ENCODE results near the gene BRPF1. TPM values are rescaled to one million over a fixed set of nuclear protein-coding genes. Genes with fewer than 3 reads are reported as not detected.

The BRPF1 gene
- polyA plus RNA-seq, 1 experiment = 5.7 TPM

- H3K27ac ChIP-seq (ENCODE audit: low read depth, low read length) = no peak overlapping the region
- no peaks in the 10 kb centered on the region for H3K9me3 ChIP-seq (ENCODE audit: control insufficient read depth, insufficient read depth, low read length)
- no peak for TF ChIP-seq CTCF (IDR thresholded peaks at IDR 0.05; ENCODE audit: low read depth, low read length)
- CTCF ChIA-PET = no interaction called here
- POLR2A ChIA-PET = interaction anchor here (0.6 kb wide), 1 partner anchor 26 kb away, joined by 3 read pairs; no protein-coding TSS in a partner anchor
- no peak overlapping the region for H3K4me3 ChIP-seq (ENCODE audit: low read depth, low read length)
- H3K27me3 ChIP-seq (ENCODE audit: control insufficient read depth, insufficient read depth, low read length) = no peaks in the 10 kb centered on the region
- no peak for DNase-seq (ENCODE audit: low read depth, low spot score)
Measured at GRCh38 chr3:9762871-9763270, 31.3 kb downstream of the BRPF1 start.

GRCh38 chr3:9765865-9766264 is 34.3 kb downstream of the BRPF1 start:
- no peak overlapping the region for H3K4me3 ChIP-seq (ENCODE audit: low read depth, low read length)
- ChIA-PET POLR2A (interaction anchor here (1.2 kb wide), 1 partner anchor 27 kb away, joined by 3 read pairs; the partner anchor contains the start of gene ARPC4), CTCF (no interaction called here)
- no peaks in the 10 kb centered on the region for H3K9me3 ChIP-seq (ENCODE audit: control insufficient read depth, insufficient read depth, low read length)
- no peak overlapping the region for H3K27ac ChIP-seq (ENCODE audit: low read depth, low read length)
- H3K27me3 ChIP-seq (ENCODE audit: control insufficient read depth, insufficient read depth, low read length) = no peaks in the 10 kb centered on the region
- TF ChIP-seq CTCF (IDR thresholded peaks at IDR 0.05; ENCODE audit: low read depth, low read length) = no peak
- no peak for DNase-seq (ENCODE audit: low read depth, low spot score)

GRCh38 chr3:9767418-9767817 is 35.9 kb downstream of the BRPF1 start:
- no peak for DNase-seq (ENCODE audit: low read depth, low spot score)
- ChIA-PET CTCF (interaction anchor here (1.1 kb wide), 1 partner anchor 35 kb away, joined by 4 read pairs; no protein-coding TSS in a partner anchor), POLR2A (interaction anchor here (0.6 kb wide), 1 partner anchor 348 kb away, joined by 5 read pairs; no protein-coding TSS in a partner anchor)
- no peak overlapping the region for H3K27ac ChIP-seq (ENCODE audit: low read depth, low read length)
- H3K9me3 ChIP-seq (ENCODE audit: control insufficient read depth, insufficient read depth, low read length) = no peaks in the 10 kb centered on the region
- no peaks in the 10 kb centered on the region for H3K27me3 ChIP-seq (ENCODE audit: control insufficient read depth, insufficient read depth, low read length)
- H3K4me3 ChIP-seq (ENCODE audit: low read depth, low read length) = no peak overlapping the region
- no peak for TF ChIP-seq CTCF (IDR thresholded peaks at IDR 0.05; ENCODE audit: low read depth, low read length)

- no peak overlapping the region for H3K27ac ChIP-seq (ENCODE audit: low read depth, low read length)
- DNase-seq (ENCODE audit: low read depth, low spot score) = no peak
- no peaks in the 10 kb centered on the region for H3K9me3 ChIP-seq (ENCODE audit: control insufficient read depth, insufficient read depth, low read length)
- CTCF ChIA-PET = interaction anchor here (1.0 kb wide), 1 partner anchor 52 kb away, joined by 3 read pairs; no protein-coding TSS in a partner anchor
- H3K4me3 ChIP-seq (ENCODE audit: low read depth, low read length) = no peak overlapping the region
- POLR2A ChIA-PET = interaction anchor here (1.5 kb wide), 2 partner anchors 12 to 24 kb away, joined by 5 to 7 read pairs; partner anchors contain the start of genes ARPC4 and TADA3
- no peak for TF ChIP-seq CTCF (IDR thresholded peaks at IDR 0.05; ENCODE audit: low read depth, low read length)
- H3K27me3 ChIP-seq (ENCODE audit: control insufficient read depth, insufficient read depth, low read length) = no peaks in the 10 kb centered on the region
Measured at GRCh38 chr3:9768141-9768775, 36.7 kb downstream of the BRPF1 start.

- Histone ChIP-seq H3K27me3 (ENCODE audit: control insufficient read depth, insufficient read depth, low read length) (no peaks in the 10 kb centered on the region), H3K4me3 (ENCODE audit: low read depth, low read length) (peak overlapping the region; percentile 67), H3K9me3 (ENCODE audit: control insufficient read depth, insufficient read depth, low read length) (no peaks in the 10 kb centered on the region), H3K27ac (ENCODE audit: low read depth, low read length) (no peak overlapping the region)
- DNase-seq (ENCODE audit: low read depth, low spot score) = no peak
- CTCF ChIA-PET = interaction anchor here (1.0 kb wide), 1 partner anchor 53 kb away, joined by 3 read pairs; no protein-coding TSS in a partner anchor
- TF ChIP-seq CTCF (IDR thresholded peaks at IDR 0.05; ENCODE audit: low read depth, low read length) = no peak
- POLR2A ChIA-PET = interaction anchor here (0.5 to 1.5 kb wide), 3 partner anchors 13 to 309 kb away, joined by 3 to 7 read pairs (median 5); partner anchors contain the start of genes ARPC4 and TADA3
Measured at GRCh38 chr3:9769012-9769411, 37.5 kb downstream of the BRPF1 start.

Data from AG04450 (cell line).